ENCODE data around the gene OPCML. TPM values are rescaled to one million over a fixed set of nuclear protein-coding genes. Genes with fewer than 3 reads are reported as not detected.

OPCML gene
- total RNA-seq, 1 donor from 2014 or later = not detected

GRCh38 chr11:133235381-133235780 is 296.9 kb downstream of the OPCML start:
- no peak for DNase-seq (ENCODE audit: low read depth in 2 of 2)

DNA sequence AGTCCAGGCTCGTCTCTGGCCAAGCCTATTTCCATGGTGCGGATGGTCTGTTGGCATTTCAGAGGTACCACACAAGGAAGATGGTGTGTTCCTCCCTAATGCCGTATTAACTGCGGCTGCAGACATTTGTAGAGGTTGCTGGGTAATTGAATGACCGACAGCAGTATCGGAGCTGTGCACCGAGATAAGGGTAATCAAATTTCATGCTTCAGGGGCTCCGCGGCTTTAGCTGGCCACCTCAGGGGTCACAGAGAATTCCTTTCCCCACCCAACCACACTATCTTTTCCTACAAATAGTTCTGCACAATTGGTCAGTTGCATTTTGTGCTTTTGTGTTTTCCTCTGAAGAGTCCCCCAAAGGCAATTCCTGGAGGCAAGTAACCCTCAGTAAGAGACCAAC is 297.4 kb downstream of the OPCML start:
- DNase-seq (ENCODE audit: low read depth in 2 of 2) = no peak

GRCh38 chr11:133232665-133233064 is 299.6 kb downstream of the OPCML start:
- no peak for DNase-seq (ENCODE audit: low read depth in 2 of 2)

DNA sequence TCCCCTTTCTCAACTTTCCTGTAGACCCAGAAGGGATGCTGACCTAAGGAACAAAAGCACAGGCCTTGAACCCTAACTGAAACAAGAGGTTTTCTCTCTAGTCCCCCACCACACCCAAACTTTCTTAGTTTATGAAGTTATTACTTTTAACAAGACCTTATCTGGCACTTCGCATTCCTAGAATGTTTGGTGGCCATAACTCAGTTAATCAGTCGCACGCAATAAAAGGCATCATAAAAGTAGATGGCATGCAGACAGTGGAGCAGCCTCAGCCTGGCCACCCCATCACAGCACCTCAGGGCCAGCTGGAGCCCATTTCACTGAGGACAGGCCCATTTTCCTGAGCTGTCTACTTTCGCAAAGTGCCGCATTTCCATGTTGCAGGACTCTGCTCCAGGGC is 301.9 kb downstream of the OPCML start:
- no peak for DNase-seq (ENCODE audit: low read depth in 2 of 2)

GRCh38 chr11:133228471-133229329 is 303.6 kb downstream of the OPCML start:
- no peak for DNase-seq (ENCODE audit: low read depth in 2 of 2)

- no peak for DNase-seq (ENCODE audit: low read depth in 2 of 2)
Measured at GRCh38 chr11:133227632-133228111, 304.6 kb downstream of the OPCML start.

- no peak for DNase-seq (ENCODE audit: low read depth in 2 of 2)
Measured at GRCh38 chr11:133224271-133224670, 308.0 kb downstream of the OPCML start.

GRCh38 chr11:133222425-133223330 is 309.6 kb downstream of the OPCML start:
- DNase-seq (ENCODE audit: low read depth in 2 of 2) = no peak

- no peak for DNase-seq (ENCODE audit: low read depth in 2 of 2)
Measured at GRCh38 chr11:133219543-133219942, 312.8 kb downstream of the OPCML start.

- no peak for DNase-seq (ENCODE audit: low read depth in 2 of 2)
Measured at GRCh38 chr11:133216813-133217212, 315.5 kb downstream of the OPCML start.

- no peak for DNase-seq (ENCODE audit: low read depth in 2 of 2)
Measured at GRCh38 chr11:133215596-133216230, 316.6 kb downstream of the OPCML start.

DNA sequence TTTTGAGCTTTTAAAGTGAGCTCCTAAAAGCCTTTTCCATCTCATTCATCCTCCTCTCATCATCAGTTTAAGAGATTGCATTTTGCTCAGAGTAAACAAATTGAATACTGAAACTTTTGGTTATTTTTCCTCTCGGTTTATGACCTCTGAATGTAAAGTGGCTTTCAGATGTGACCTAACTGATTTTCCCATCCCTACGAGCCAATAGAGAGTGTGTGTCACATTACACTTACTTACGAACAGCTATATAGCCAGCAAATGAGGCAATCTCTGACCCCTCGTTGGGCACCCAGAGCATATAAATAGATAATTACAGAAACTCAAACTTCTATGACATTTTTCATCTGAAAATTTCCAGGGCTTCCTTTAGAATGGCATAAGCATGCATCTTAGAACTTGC is 317.7 kb downstream of the OPCML start:
- DNase-seq (ENCODE audit: low read depth in 2 of 2) = no peak

GRCh38 chr11:133212201-133212600 is 320.1 kb downstream of the OPCML start:
- DNase-seq (ENCODE audit: low read depth in 2 of 2) = no peak

DNA sequence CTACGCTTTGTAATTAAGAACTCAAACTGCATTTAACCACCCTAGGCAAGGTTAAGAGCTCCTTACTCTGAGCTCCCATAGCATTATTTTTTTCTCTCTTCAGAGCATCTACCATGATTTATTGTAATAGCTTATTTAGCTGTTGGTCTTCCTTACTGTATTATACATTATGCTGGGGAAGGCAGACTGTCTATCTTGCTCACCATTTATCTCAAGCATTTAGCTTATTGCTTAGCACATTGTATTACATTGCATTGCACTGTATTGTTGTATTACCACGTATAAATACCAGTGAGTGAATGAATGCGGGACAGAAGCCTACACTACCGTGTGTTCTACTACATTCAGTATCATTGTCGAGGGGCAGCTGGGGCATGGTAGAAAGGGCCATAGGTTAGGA is 324.3 kb downstream of the OPCML start:
- DNase-seq (ENCODE audit: low read depth in 2 of 2) = no peak

- no peak for DNase-seq (ENCODE audit: low read depth in 2 of 2)
Measured at GRCh38 chr11:133206313-133207005, 325.8 kb downstream of the OPCML start.

GRCh38 chr11:133204158-133204557 is 328.1 kb downstream of the OPCML start:
- DNase-seq (ENCODE audit: low read depth in 2 of 2) = no peak

DNA sequence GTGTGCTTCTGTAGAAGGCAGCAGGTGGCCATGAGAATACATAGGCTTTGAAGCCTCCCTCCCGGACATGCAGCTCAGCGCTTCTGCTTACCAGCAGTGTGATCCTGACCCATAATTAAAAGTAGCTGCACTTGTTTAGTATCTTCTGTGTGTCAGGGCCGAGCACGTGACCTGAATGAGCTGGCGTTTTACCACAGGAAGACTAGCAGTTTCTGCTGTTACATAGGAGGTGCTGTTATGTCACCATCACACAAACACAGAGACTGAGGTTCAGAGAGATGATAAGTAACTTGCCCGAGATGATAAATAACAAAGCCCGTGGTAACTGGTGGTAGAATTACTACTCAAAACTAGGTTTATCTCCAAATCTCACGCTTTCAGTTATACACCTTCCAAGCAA is 329.5 kb downstream of the OPCML start:
- no peak for DNase-seq (ENCODE audit: low read depth in 2 of 2)

GRCh38 chr11:133198438-133198837 is 333.9 kb downstream of the OPCML start:
- no peak for DNase-seq (ENCODE audit: low read depth in 2 of 2)

DNA sequence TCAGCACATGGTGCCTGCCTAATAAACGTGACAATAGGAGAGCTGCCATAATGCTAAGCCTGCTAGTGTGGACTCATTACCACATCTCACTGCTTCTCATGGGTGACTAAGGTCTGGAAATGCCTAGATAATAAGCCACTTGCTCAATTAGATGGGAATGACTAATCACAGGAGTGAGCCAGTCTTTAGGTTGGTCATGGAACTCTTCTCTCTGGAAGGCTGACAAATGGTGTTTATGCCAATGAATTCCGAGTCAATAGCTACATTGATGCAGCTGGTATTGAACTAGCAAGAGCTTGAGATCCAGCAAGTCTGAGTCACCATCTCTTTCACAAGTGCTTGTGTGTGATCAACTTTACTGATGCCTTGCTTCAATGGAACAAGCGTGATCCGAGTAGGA is 334.9 kb downstream of the OPCML start:
- no peak for DNase-seq (ENCODE audit: low read depth in 2 of 2)

- DNase-seq (ENCODE audit: low read depth in 2 of 2) = no peak
Measured at GRCh38 chr11:133191931-133192330, 340.4 kb downstream of the OPCML start.

GRCh38 chr11:133181667-133182066 is 350.6 kb downstream of the OPCML start:
- DNase-seq (ENCODE audit: low read depth in 2 of 2) = no peak

Data from dermis microvascular lymphatic vessel endothelial cell (primary cell).